NCI-H345 treated with DMSO at 0.1 percent for 48 hours (cell line): ENCODE data around the gene GRIK1.

Experiments
- DNase-seq: peaks from one replicate; lab custom pipeline; 2025; ENCODE audit not compliant: unreplicated experiment; lab: John Stamatoyannopoulos, UW

The GRIK1 gene

DNA sequence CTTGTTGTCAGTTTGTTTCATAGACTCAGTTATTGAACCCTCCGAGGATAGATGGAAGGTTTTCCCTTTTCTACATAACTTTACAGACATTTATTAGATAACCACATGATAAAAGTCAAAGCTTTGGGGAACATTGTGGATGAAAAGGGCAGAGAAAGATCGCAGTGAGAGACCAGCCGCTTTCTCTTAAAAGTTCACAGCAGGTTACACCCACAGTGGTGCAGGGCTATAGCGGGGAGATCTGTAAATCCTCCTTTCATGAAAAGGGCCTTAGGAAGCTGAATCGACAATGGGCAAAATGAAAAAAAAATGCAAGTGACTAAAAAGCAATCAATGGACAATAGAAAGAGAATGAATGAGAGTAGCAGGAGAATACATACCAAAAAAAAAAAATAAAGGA is 218.6 kb downstream of the GRIK1 start:
- no peak for DNase-seq

DNA sequence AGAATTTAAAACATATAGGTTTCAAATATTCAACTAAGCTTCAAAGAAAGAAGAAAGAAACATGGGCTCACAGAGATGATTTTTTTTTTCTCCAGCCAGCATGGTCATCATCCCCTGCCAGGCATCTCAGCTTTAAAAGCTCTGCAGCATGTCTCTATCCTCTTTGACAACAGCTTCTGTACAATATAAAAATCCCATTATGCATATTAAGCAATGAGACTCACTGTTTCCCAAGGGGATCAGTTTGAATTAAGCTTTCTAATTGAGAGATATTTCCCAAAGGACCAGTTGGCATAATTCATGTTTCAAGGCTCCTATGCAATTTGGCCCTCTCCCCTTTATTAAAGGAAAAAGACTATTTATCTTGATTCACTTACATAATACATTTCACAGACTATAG is 220.3 kb downstream of the GRIK1 start:
- no peak for DNase-seq

GRCh38 chr21:29718081-29718815 is 221.5 kb downstream of the GRIK1 start:
- DNase-seq, result no peak

GRCh38 chr21:29717659-29718058 is 222.1 kb downstream of the GRIK1 start:
- DNase-seq, result no peak

GRCh38 chr21:29716753-29717152 is 223.0 kb downstream of the GRIK1 start:
- no peak for DNase-seq

DNA sequence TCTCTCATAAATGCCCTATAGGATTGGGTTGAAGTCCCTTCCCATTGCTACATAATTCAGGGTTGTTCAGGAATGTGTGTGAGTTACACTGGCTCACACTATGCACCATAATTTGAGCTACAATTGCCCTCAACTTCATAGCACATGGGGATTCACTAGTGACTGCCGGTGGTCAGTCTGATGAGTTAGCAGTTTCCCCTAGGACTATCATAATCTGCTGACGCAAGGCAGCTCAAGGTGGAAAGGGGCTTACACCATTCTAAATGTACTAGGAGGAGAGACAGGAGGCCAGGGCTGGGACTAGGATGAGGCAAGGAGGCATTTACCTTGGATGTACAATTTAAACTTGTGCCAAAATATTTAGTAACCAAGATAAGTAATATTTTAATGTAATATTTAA is 224.7 kb downstream of the GRIK1 start:
- no peak for DNase-seq

DNA sequence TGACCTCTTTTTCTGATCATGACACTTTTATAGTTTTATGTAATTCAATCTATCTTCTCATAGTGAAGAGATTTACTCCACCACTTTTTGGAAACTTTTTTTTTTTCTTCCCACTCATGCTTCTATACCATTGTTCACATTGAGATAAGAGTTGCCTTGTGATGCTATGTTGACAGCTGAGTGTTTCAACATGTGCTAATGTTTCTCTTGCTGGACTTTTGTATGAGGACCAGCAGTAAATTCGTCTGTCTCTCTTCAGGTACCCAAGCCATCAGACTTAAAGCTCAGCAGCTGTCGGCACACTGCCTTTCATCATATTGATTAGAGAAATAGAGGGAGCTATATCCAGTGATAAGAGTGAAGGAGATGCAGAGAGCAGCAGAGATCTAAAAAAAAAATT is 227.0 kb downstream of the GRIK1 start:
- DNase-seq, result no peak

DNA sequence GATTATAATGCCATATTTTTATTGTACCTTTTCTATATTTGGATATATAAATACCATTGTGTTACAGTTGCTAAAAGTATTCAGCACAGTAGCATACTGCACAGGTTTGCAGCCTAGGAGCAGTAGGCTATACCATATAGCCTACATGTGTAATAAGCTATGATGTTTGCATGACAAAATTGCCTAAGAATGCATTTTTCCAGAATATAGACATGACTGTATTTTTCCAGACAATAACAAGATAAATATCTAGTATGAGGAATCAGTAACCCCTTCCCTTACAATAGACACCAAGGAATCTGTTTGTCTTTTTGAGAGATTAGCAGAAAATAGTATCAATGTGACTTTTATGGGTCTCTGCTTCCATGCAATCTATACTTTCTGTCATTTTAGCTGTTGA is 228.6 kb downstream of the GRIK1 start:
- DNase-seq, result no peak

DNA sequence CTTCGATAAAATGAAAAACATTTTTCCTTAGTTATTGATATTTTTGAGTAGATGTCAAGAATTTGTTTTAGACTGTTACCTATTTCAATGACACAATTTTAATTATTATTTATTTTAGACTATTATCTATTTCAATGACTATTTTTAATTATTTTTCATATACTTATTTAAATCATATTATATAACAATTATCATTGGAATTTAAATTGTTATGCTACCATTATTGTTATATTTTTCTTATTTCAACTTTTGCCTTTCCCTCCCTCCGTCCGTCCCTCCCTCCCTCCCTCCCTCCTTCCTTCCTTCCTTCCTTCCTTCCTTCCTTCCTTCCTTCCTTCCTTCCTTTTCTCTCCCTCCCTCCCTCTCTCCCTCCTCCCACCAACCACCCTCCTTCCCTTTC is 229.3 kb downstream of the GRIK1 start:
- no peak for DNase-seq

- no peak for DNase-seq
These were observed 231.4 kb downstream of the GRIK1 start for GRCh38 chr21:29708401-29708800.

DNA sequence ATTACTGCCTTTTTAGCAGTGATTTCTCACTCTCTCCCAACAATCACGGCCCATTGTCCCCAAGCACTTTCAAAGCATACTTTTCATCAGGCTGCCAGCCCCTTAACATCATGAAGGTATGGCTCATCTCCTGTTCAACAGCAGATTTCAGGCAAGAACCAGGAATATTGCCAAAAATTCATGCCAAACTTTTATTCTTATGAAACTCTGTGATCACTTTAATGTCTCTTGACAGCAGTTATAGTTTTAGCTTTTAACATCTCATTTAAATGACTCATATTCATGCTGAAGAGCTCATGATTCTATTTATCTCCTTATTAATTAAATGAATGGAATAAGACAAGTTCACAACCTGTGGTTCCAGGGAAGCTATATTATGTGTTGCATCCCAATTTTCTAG is 235.1 kb downstream of the GRIK1 start:
- DNase-seq, result no peak

GRCh38 chr21:29701676-29702075 is 238.1 kb downstream of the GRIK1 start:
- no peak for DNase-seq

GRCh38 chr21:29697555-29698193 is 242.1 kb downstream of the GRIK1 start:
- DNase-seq, result no peak

DNA sequence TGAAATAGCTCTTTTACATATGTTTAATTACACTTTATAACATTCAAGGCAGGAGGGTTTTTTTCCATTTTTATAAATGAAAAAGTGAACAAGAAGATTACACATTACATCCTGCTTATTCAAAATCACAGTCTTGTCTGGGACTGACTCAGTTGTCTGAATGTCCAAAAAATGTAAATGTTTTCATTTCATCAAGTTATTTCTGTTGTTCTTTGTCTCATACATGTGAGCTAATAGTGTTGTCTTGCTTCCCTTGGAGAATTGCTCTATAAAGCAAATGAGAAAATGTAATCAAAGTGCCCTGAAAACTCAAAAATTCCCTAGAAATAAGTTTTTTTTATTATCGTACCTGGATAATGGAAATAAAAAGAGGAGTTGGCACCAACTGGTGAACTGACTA is 242.9 kb downstream of the GRIK1 start:
- no peak for DNase-seq

- DNase-seq, result no peak
These were observed 247.9 kb downstream of the GRIK1 start for GRCh38 chr21:29691616-29692491.

DNA sequence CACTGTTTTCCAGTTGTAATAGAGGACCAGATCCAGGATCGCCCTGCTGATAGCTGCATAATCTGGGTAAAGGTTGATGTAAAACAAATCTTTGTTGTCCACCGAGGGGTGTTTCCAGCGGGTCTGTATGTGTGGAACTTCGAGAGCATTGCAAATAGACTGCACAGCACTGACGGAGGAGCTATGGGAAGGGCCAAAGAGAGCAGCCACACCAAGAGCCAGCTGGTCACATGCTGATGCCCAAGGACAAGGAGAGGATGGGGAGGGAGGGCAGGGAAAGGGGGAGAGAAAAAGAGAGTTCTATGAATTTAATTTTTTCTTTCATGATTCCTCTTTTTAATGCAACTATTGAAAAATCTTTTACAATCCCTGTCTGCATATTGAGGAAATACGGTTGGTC is 250.0 kb downstream of the GRIK1 start:
- DNase-seq, result no peak

- DNase-seq, result no peak
These were observed 255.7 kb downstream of the GRIK1 start for GRCh38 chr21:29684106-29684505.

- DNase-seq, result no peak
These were observed 257.0 kb downstream of the GRIK1 start for GRCh38 chr21:29682800-29683199.

DNA sequence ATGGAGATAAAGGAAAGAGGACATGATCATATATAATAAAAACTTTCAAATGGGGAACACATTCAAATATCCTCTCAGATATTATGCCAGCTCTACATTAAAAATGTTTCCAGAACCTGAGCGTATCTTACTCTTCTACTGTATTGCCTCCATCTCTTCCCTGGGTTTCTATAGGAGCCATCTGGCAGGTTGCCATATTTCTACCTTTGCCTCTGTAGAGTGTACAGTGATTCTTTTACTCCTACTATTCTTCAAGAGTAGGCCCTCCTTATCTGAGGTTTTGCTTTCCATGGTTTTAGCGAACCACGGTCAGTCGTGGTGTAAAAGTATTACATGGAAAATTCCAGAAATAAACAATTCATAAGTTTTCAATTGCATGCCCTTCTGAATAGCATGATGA is 259.5 kb downstream of the GRIK1 start:
- DNase-seq, result no peak

DNA sequence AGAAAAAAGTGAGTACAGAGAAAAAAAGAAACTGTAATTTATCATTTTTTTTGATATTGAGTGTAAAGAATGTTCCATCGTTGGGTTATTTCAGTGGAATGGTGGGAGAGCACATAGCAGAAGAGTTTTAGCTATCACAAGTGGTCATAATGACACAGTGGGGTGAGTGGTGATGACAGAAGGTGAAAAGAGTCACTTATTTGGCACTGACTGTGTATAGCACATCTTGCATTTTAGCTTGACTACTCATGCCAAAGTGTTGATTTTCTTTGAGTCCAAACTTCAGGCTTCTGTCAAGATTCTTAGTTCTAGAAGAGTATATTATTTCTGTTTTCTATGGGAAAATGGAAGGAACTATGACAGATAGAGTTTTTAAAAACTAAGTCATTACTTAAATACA is 261.2 kb downstream of the GRIK1 start:
- no peak for DNase-seq

- DNase-seq, result no peak
These were observed 262.5 kb downstream of the GRIK1 start for GRCh38 chr21:29677326-29677725.

GRCh38 chr21:29676395-29676794 is 263.4 kb downstream of the GRIK1 start:
- DNase-seq, result no peak
